Thoracic aorta (tissue), 2 donors: ENCODE data around the gene MTRF1. TPM values are rescaled to one million over a fixed set of nuclear protein-coding genes. Genes with fewer than 3 reads are reported as not detected.
"Not testable (repeated sequence)": the region's sequence is repeated elsewhere in the genome, so short reads cannot be mapped to it uniquely, and the experiment has no call there.

Source experiments
- ATAC-seq: fragments of 150-250 bp; one replicate; pipeline ENCODE4 v1.8.0; 2017; ENCODE audit warnings: low read depth; ENCODE audit not compliant: insufficient number of reproducible peaks, low FRiP score
- DNase-seq: peaks from one replicate; pipeline ENCODE4 v3.0.0-alpha.2; 2020; ENCODE audit warnings: low spot score
- H3K27ac ChIP-seq, 2 donors: fragments of 200-600 bp; sonication (generic); 1 replicate in 1 of 2; 2 replicates in 1 of 2; pipeline ENCODE4 v1.5.1; 2016; ENCODE audit warnings: mild to moderate bottlenecking in 2 of 2, moderate library complexity in 2 of 2
- H3K27me3 ChIP-seq: fragments of 200-600 bp; sonication (generic); replicated peaks from 2 replicates; pipeline ENCODE4 v1.6.0; 2016; ENCODE audit warnings: mild to moderate bottlenecking; ENCODE audit not compliant: insufficient read depth
- H3K36me3 ChIP-seq: fragments of 200-600 bp; sonication (generic); one replicate; pipeline ENCODE4 v1.5.1; 2016
- H3K4me1 ChIP-seq, 2 donors: fragments of 200-600 bp; sonication (generic); 1 replicate in 1 of 2; 2 replicates in 1 of 2; pipeline versions ENCODE4 v1.5.1 to v1.6.0; 2016; ENCODE audit warnings: low read depth in 2 of 2, mild to moderate bottlenecking in 1 of 2; ENCODE audit not compliant: control insufficient read depth in 1 of 2
- H3K4me3 ChIP-seq: fragments of 200-600 bp; sonication (generic); 2 replicates; pipeline ENCODE4 v1.5.1; 2016; ENCODE audit warnings: mild to moderate bottlenecking
- H3K9me3 ChIP-seq: fragments of 200-600 bp; sonication (generic); 2 replicates; pipeline ENCODE4 v1.5.1; 2016
- CTCF ChIP-seq: fragments of 200-600 bp; sonication (generic); IDR thresholded peaks from one replicate; pipeline ENCODE4 v1.5.1; 2019; ENCODE audit warnings: antibody characterized with exemption
- total RNA-seq, 2 donors: library from RNA; depleted of rRNA; stranded (reverse); fragments of >200 nt; gene quantifications; one replicate each; pipeline versions ENCODE4 v1.1.0 to v1.2.3, GENCODE V29; 2016

MTRF1 gene
- total RNA-seq, 2 donors from 2014 or later: 2.3 to 13.9 TPM

- Histone ChIP-seq H3K4me3 (no peak overlapping the region), H3K4me1 (no peaks in the 10 kb centered on the region), H3K36me3 (no peaks in the 10 kb centered on the region), H3K27me3 (no peaks in the 10 kb centered on the region), H3K27ac (no peak overlapping the region), H3K9me3 (peaks cover 3% of the 10 kb centered on the region)
- DNase-seq: no peak
- TF ChIP-seq CTCF: no peak
- ATAC-seq: no peak
Measured at GRCh38 chr13:41178040-41178439, 85.3 kb downstream of the MTRF1 start.

- H3K27ac ChIP-seq: no peak overlapping the region
- peaks cover 3% of the 10 kb centered on the region for H3K9me3 ChIP-seq
- no peak for ATAC-seq
Measured at GRCh38 chr13:41177616-41178015, 85.8 kb downstream of the MTRF1 start.

GRCh38 chr13:41175576-41175975, 87.8 kb downstream of the MTRF1 start:
- not testable (repeated sequence) for DNase-seq, H3K27ac ChIP-seq, H3K4me3 ChIP-seq, H3K4me1 ChIP-seq, H3K27me3 ChIP-seq, ATAC-seq, H3K36me3 ChIP-seq, H3K9me3 ChIP-seq

More at GRCh38 chr13:41177616-41178015, 85.8 kb downstream of the MTRF1 start:
- H3K36me3 ChIP-seq: no peaks in the 10 kb centered on the region
- no peaks in the 10 kb centered on the region for H3K4me1 ChIP-seq
- no peaks in the 10 kb centered on the region for H3K27me3 ChIP-seq
- no peak for TF ChIP-seq CTCF
- H3K4me3 ChIP-seq: no peak overlapping the region
- no peak for DNase-seq

Other genes with a start within 250 kb of the MTRF1 start
- gene ELF1, start 244.3 kb downstream of the MTRF1 start, total RNA-seq: 10 to 100 TPM; 54.7 to 99.9 TPM
- 10 to 100 TPM; 11.1 to 16.5 TPM for gene WBP4, start 202.1 kb downstream of the MTRF1 start, total RNA-seq
- 1 to 10 TPM; 4.1 to 7.1 TPM for gene KBTBD6, start 130.8 kb downstream of the MTRF1 start, total RNA-seq
- 1 to 10 TPM; 6.1 to 6.2 TPM for gene KBTBD7, start 69.0 kb downstream of the MTRF1 start, total RNA-seq
- gene NAA16, start 47.7 kb upstream of the MTRF1 start, total RNA-seq: 10 to 100 TPM; 28.3 to 36.3 TPM
- gene RGCC, start 194.0 kb upstream of the MTRF1 start, total RNA-seq: 100 to 1,000 TPM in 1 of 2 donors, 10 to 100 TPM in 1; 93.3 to 134 TPM